NB4 (cell line): ENCODE data around the gene GTF2F2.

ENCODE experiments used
- MYC ChIP-seq: IDR thresholded peaks from 2 replicates; pipeline ENCODE4 v1.6.1; 2011; ENCODE audit warnings: low read depth, low read length
- POLR2A ChIP-seq: IDR thresholded peaks from 2 replicates; pipeline ENCODE4 v1.6.1; 2011; ENCODE audit warnings: mild to moderate bottlenecking; ENCODE audit not compliant: insufficient read length; ENCODE audit errors: extremely low read depth
- TF ChIP-seq, protein P1 (sequence below): IDR thresholded peaks from one replicate; pipeline ENCODE4 v1.5.1; 2012; ENCODE audit warnings: low read depth, low read length
- TF ChIP-seq, protein P2 (sequence below): IDR thresholded peaks from 2 replicates; pipeline ENCODE4 v1.6.1; 2011; ENCODE audit warnings: low read depth, low read length

DNA sequence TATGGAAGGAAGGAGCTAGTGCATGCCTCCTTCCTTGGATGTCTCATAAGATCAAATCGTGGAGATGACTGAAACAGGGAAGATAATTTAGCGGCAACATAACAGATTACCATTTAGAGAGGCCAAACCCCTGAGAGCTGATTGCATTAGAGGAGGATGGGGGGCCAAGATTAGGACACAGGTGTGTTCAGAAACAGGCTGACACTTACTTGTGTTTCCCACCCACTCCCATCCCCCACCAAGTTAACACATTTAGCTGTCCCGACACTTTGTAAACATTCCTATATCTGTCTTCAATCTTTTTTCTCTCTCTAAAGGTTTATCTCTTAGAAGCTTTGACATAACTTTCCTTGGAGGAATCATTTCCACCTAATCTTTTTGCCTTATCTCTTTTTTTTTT lies 129.4 kb downstream of the GTF2F2 start:
- TF ChIP-seq, protein P1, sequence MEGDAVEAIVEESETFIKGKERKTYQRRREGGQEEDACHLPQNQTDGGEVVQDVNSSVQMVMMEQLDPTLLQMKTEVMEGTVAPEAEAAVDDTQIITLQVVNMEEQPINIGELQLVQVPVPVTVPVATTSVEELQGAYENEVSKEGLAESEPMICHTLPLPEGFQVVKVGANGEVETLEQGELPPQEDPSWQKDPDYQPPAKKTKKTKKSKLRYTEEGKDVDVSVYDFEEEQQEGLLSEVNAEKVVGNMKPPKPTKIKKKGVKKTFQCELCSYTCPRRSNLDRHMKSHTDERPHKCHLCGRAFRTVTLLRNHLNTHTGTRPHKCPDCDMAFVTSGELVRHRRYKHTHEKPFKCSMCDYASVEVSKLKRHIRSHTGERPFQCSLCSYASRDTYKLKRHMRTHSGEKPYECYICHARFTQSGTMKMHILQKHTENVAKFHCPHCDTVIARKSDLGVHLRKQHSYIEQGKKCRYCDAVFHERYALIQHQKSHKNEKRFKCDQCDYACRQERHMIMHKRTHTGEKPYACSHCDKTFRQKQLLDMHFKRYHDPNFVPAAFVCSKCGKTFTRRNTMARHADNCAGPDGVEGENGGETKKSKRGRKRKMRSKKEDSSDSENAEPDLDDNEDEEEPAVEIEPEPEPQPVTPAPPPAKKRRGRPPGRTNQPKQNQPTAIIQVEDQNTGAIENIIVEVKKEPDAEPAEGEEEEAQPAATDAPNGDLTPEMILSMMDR: no peak
- TF ChIP-seq POLR2A (no peak), MYC (no peak)
- TF ChIP-seq, protein P2, sequence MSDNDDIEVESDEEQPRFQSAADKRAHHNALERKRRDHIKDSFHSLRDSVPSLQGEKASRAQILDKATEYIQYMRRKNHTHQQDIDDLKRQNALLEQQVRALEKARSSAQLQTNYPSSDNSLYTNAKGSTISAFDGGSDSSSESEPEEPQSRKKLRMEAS: no peak
